OCI-M1 (cell line): ENCODE results near the gene HOXA11.

ENCODE experiments used
- DNase-seq: peaks from one replicate; lab custom pipeline; 2025; lab: John Stamatoyannopoulos, UW

HOXA11 gene

DNA sequence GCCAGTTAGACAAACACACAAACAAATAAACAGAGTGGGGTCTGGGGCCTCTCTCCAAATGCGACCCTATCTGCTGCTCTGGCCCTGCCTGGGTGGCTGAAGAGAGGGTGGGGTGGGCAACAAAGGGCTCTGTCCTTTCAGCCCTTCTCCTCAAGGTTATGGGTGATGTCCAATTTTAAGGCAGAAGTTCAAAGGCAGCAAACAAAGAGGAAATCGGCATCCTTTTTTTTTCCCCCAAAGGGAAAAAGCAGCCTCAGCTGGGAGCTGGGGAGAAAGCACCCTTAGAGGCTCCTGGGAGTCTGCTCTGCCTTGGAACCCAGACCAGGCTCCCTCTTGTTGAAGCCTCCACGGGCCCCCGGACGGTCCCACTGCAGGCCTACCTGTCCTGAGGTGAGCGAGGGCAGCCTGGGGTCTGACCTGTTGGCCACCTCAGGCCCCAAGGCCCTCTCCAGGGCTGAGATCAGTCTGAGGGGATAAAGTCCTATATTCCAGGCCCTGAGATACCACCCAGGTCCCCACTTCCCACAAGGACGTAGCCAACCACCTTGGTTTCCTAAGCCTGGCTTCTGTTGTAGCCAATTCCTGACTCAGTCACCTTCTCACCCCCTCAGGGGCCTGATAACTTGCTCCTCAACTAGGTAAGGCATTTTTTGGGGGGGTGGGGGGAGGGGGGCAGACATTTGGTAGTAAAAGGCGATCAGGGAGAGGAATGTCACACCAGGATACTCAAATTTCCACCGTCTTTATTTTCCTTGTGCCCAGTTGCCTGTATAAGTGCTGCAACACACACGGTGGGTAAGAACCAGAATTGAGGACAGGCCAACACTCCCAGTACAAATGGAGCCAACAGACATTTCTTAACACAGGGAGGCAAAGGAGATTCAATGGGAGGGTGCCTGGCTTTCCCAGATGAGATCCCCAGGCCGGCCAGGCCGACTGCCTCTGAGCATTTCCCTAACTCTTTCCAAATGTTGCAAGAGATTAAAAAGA is 4.3 kb downstream of the HOXA11 start:
- no peak for DNase-seq

DNA sequence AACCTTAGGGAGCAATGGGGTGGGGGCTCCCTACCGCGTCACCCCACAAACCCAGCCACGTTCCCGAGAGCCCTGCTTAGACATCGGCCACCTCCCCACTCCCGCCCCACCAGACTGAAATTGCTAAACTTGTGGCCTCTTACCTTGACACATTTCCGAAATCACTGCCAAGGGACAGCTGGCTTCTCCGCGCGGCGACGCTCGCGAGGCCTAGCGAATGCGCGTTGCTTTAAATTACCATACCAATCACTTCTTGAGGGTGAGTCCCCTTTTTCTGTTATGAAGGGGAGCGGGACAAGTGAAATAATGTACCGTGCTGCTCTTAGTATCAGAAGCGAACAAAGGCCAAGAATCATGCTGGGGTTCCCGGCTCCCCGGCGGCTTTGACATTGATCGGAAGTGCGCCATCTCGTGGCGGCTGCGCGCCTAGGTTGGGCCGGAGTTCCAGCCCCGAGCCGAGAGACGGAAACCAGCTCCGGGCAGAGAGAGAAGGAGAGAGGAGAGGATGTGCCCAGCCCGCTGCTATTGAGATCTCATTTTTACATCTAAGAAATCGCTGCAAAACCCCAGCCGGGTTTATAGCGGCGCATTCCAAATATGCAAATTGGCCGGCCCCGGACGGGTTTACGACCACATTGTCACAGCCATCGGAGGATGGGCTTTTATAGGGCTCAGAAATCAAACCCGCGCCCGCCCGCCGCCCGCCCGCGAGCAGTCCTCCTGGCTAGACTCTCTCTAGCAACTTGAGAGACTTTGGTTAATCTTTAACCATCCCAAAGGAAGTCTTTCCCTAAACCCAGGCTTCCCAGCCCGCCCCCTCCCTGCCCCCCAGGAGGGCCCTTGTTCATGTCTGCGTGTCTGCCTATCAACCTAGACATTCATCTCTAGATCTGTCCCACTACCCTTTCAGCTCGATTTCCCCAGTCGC is 5.3 kb downstream of the HOXA11 start:
- peak; percentile 52 for DNase-seq

DNA sequence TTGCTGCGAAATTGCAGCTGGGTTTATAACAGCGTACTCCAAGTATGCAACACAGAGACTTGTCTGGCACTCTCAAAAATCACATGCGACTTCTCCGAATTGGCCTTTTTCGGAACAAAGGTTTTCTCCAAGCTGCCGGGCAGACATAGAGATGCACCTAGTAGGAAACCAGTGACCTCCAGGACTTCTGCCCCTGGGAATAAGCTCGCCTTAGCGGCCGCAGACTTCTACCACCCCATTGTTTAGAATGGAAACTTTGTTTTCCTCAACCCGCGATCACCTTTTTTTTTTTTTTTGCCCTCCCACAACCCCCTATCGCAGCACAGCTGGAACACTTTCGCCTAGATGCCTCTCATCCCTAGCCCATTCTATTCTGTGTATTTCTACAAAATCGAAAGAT is 6.0 kb downstream of the HOXA11 start:
- DNase-seq, result no peak

DNA sequence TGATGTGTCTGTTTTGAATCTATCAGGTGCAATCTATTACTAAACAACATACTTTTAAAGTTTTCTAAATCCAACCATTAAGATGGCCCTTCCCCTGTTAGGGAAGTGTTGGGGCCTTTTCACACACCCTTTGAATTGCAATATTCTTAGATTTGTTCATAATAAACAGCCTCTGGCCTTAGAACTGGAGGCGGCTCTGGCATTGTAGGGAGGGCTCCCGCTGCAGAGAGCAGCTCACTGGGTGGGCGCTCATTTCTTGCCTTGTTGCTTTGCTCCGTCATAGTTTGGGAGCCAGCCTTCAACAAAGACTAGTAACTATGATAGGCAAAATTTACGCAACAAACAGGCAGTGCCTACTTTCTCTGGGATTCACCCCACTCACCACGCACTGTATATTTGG is 6.7 kb downstream of the HOXA11 start:
- no peak for DNase-seq

DNA sequence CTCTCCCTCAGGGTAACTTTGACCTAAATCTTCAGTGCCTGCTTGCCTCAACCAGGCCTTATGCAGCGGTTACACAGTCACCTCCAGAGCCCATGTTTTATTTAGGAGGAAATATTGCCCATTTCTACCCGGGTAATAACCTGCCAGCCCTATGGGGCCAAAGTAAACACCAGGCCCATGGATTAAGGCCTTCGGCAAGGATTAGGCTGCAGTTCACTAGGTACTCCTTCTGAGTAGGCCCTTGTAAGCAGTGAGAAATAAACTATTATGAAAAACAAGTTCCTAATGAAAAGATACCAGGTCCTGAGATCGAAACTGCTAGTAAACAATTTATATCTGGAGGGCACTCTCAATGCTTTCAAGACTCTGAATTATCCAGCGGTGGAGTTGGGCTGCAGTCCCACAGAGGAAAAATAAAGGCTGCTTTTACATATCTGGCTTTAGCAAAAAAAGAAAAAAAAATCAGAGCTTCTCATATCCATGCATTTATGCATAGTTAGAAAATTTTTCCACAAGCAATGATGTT is 7.2 kb downstream of the HOXA11 start:
- no peak for DNase-seq

DNA sequence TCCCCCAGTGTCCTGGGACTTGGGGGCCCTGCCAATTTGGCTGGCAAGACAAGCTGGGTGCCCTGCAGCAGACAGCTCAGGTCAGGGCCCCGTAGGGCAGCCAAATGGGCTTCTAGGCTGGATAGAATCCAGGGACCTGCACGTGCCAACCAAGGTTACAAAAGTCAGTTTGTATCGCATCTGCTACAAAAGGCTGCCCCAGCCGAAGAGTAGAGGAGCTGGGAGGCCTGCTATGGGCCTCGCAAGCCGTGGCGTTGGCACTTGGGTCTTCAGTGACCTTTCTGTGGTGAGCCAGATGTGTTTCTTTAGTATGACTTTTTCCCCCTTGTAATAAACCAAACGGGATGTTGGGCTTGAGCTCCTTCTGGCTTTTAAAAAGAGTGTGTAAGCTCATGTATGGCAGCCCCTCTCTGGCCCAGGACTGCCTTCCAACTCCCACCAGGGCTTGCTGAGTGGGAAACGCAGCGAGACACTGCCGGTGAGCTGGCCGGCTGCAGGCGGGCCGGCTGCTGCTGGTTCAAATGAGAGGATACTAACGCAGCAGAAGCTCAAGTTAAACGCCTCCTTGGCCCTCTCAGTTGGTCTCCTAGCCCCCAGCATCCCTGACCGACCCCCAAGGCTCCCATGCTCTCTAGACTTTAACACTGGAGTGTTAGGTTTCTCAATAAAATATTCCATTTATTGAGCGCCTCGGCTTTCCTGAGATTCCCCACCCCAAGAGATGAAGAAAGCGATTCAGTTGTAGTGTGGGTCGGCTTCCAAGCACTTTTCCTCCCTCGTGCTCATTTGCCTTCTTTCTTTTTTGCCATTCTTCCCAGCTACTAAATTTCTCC is 7.9 kb downstream of the HOXA11 start:
- DNase-seq, result no peak

DNA sequence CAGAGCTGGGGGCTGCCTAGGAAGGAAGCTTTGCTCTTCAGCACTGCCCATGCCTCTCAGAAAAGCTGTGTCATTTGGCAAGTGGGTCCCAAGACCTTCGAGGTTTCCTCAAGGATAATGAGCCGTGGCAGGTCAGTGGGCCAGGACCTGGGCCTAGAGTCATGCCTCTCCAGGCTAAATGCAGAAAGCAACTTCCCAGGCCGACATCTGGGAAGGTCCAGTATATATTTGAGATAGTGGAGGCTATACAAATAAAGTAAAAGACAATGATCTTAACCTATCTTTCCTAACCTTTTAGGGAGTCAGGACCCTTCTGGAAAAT is 8.5 kb downstream of the HOXA11 start:
- DNase-seq, result no peak

DNA sequence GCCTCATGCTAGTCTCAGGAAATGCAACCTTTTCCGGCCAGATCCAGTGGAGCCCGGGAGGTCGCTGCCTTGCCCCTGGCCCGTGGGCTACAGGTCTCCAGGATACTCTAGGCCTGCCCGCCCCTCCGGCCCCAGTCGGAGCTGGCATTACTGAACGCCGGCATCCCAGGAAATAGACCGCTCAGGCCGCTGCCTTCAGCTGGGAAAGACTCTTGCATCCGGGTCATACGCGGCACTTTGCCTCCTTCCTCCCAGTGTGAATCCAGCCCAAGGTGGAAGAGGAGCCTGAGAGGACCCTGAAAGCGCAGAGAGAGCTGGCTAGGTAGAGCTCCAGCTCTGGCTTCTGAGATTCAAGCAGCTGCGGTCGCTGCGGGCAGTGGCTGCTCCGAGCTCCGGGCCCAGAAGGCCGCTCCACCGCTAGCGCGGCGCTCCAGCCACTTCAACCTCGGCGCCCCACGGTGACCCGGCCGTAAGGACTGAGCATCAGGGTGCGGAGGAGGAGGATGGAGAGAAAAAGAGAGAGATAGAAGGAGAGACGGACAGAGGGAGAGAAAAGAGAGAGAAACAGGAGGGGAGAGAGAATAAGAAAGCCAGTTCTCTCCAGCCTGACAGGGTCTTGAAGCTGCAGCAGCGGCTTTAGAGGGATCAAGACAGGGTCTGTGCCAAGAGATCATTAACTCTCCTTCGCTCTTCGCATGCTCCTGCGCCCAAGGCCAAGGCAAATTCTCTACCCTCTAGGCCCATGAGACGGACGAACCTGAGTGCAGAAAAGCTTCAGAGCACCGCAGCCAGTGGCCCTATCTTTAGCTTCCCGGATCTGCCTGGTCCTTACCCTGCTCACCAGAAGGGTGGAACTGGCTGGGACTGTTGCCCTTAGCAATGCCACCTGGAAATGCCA is 9.2 kb downstream of the HOXA11 start:
- DNase-seq, result no peak

DNA sequence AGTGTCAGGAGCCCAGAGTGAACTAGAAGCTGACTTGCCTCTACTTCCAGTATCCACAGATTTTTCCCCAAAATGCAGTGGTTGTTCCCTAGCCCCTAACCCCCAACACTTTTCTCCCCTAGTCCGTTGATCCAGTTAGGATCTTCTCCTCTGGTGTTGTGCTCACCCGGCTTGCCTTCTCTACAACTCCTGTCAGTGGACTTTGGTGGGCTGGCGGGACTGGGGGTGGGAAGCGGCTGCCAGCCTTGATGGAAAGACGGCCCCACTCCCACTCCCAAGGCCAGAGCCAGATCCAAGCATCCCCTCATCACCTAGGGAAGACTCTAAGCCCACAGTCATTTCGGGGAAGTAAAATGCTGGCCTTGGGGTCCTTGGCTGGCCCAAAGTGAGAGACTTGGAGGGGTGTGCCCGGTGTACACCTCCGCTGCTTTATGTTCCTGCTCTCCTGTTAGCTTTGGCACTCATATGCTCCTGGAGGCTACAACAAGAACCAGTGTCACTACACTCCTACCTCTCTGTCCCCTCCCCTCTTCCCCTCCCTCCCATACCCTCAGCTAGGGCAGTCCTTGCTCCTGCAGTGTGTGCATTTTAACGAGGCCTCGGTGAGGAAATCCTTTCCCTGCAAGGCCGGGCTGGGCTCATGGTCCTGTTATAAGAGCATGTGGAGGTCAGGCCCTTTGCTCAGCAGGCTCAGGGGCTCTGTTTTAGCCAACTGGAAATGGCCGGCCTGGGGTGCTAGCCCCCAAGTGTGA is 10.0 kb downstream of the HOXA11 start:
- no peak for DNase-seq

DNA sequence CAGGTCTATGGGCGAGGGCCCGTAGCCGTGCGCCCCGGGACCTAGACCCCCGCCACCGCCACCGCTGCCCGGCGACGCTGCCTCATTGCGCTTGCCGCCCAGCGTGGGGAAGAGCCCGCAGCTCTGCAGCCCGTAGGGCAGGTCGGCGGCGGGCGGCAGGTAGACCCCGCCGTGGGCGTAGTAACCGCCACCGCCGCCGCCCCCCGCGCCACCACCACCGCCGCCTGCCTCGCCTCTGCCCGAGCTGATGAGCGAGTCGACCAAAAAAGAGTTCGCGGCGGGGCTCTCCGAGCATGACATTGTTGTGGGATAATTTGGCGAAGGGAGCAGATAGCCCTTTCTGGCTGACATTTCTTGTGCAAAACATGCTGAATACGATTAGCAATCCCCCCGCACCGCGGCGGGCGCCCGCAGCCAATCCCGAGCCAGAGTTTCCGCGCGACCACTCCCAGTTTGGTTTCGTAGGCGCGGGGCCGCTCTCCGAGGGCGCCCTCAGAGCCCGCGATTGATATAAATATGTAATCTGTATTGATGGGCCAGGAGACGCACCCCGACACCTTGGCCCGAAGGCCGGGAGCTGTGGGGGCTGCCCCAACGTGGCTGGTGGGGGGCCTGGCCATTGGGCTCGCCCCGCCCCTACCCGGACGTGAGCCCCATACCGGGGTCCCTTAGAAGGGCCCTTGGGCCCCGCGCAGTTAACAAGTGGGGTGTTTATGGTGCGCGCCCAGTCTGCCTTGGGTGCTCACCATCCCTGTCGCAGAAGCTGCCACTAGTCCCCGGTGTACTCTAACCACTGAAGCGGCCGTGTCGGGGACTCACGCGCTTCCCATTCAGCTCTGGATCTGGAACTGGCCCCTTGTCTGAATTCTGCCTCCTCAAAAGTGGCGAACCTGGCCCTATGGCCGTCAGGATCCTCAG is 10.8 kb downstream of the HOXA11 start, which contains the start of gene HOXA10:
Gene HOXA10, minus strand, starts transcription at position 365 of the 918 bp plus-strand sequence. Its CDS starts 14 bp downstream, at position 351.
- no peak for DNase-seq

DNA sequence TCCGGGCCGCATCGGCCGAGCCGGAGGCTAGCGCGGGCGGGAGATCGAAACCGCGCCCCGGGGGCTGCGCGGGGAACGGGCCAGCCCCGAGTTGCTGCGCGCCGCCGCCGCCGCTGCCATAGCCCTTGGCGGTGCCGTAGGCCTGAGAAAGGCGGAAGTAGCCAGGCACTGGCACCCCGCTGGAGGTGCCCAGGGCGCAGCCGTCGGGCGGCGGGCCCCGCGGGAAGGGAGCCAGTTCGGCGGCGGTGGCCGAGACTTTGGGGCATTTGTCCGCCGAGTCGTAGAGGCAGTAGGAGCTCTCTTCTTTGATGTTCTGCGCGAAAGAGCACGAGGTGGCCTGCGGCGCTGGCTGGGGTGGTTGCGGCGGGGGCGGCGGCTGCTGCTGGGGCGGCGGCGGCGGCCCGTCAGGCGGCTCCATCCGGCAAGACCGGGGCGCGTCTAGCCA is 11.5 kb downstream of the HOXA11 start:
- no peak for DNase-seq

DNA sequence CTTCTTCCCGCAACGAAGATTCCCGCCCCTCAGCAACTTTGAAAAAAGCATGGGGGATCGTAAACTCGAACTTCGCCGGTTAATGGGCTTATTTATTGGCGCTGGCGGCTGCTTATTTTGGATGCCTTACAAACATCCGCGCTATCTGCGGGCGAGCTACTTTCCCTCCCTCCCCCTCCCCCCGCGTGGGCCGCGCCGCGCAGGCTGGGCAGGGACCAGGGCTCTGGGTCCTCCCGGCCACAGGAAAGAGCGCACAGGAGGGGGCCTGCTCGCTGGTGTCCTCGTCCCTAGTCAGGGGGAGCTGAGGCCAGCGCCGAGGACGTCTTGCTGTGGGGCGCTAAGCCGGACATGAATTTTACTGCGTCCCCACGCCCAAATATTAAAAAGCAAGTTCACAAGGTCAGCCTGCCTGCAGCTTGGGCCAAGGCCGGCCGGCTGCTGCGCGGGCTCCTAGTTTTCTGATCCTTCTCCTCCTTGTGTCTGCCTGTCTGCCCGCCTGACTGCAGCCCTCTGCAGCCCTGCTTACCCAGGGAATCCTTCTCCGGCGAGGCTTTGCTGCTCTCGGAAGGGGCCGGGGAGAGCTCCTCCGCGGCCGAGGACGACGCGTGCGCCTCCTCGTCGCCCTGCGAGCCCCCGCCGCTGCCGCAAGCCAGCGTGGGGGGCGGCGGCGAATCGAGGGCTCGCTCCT is 12.1 kb downstream of the HOXA11 start:
- no peak for DNase-seq

DNA sequence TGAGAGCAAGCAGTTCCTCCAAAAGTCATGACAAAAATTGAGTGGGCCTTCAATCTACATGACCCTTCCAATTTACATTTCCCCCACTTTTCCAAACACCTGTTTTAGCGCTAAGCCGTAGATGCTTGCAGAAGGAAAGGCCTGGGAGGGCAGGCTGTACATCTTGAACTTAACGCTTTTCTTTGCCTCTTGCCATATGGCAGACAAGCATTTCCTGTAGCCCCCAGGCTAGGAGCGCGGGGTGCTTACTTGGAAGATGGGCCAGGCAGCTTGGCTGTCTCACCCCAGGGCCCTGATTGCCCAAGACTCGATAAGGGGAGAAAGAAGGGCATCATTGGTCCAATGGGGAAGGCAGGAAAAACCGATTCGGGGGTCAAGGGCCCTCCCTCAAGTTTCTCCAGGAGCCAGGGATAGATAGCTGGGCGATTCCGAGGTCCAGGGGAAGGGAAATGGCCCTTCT is 12.7 kb downstream of the HOXA11 start:
- DNase-seq, result no peak

DNA sequence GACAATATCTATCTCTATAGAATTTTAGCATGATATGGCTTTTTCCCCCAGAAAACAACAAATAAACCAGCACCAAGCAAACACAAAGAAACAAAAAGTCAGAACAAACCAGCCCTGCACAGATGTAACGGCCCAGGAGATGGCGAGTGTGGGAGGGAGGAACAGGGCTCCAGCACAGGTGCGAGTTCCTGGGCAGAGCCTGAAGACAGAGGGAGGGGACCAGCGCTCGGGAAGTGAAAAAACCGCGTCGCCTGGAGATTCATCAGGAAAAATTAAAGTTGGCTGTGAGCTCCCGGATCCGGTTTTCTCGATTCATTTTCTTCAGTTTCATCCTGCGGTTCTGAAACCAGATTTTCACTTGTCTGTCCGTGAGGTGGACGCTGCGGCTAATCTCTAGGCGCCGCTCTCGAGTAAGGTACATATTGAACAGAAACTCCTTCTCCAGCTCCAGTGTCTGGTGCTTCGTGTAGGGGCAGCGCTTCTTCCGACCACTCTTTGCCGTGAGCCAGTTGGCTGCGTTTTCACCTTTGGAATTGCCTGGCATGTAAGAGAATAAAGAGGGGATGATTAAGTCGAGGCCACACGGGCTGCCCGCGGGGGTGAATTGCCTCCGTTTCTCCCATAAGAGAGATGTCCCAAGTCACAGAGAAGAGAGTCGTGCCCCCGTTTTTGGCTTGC is 13.3 kb downstream of the HOXA11 start:
- no peak for DNase-seq

DNA sequence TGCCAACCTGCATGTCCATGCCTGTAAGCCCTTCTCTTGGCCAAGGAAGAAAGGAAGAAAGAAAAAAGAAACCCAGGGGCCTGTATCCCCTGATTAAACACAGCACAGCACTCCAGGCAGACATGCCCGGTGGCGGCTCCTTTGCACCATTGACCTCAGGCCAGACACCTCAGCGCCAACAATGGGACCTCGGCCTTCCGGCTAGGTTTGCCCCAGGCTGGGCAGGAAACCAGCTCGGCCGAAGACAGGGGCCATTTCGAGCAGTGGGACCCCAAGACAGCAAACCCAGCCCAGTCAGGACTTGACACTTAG is 13.8 kb downstream of the HOXA11 start:
- DNase-seq, result no peak

DNA sequence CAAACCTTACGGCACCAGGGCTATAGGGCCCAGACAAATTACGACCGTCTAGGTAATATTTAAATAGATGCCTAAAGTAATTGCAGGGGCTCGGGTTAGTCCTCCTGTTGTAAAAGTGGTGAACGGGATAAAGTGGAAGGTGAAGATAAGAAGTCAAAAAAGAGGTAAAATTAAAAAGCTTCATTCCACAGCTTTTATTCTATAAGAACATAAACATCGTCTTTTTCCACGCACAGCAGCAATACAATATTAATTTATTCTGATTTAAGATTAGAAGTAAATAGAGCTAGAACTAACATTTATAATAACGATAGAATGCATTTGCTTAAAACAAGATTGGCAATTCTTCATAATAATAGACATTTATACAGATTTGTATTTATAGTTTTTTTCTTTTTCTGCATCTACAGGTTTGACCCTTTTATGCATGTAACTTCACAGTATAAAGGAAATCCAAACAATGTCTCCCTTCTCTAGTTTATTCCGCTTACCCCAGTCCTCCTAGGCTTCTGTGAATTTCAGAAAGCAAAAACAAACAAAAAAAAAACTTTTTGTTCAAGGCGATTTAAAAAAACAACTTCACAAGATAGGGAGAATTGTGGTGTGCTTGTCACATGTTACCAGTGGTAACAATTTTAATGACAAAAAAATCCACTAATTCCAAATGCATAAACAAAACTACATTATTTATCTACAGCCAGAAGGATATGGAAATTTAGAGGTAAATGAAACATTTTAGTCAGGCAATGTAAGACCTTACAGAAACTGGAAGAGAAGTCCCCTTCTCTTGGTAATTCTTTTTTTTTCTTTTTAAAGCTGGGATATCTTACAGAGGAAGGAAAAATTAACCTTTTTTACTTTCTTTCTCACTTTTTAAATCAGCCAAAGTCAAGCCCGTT is 14.4 kb downstream of the HOXA11 start:
- DNase-seq, result no peak
